Keratinocyte (primary cell): Measurements from ENCODE around the gene MRC2. TPM values are rescaled to one million over a fixed set of nuclear protein-coding genes. Genes with fewer than 3 reads are reported as not detected.

Experiments
- DNase-seq: peaks from one replicate; pipeline ENCODE4 v3.0.0-alpha.2; 2011; ENCODE audit warnings: low read depth, missing footprints, low spot score
- FAIRE-seq: peaks from 2 replicates; lab custom pipeline; 2011; peaks lifted over from hg19 to GRCh38; lab: Jason Lieb, UNC
- H2AFZ ChIP-seq: 2 replicates; pipeline ENCODE4 v1.6.0; 2012; ENCODE audit warnings: low read length, control low read depth, inconsistent platforms; ENCODE audit not compliant: control insufficient read depth
- H3K27ac ChIP-seq: 2 replicates; pipeline ENCODE4 v1.5.1; 2011; ENCODE audit warnings: low read length; ENCODE audit not compliant: control insufficient read depth, insufficient read depth
- H3K27me3 ChIP-seq: 3 replicates; pipeline ENCODE4 v1.6.0; 2011; ENCODE audit warnings: low read length; ENCODE audit not compliant: control insufficient read depth, insufficient read depth; ENCODE audit errors: extremely low read depth
- H3K36me3 ChIP-seq, 2 experiments: 2 replicates in 1 of 2; 3 replicates in 1 of 2; pipeline ENCODE4 v1.5.1; 2011; ENCODE audit warnings: low read length in 2 of 2, mild to moderate bottlenecking in 1 of 2; ENCODE audit not compliant: control insufficient read depth in 2 of 2, insufficient read depth in 2 of 2; ENCODE audit errors: extremely low read depth in 1 of 2
- H3K4me1 ChIP-seq: 3 replicates; pipeline ENCODE4 v1.5.1; 2011; ENCODE audit warnings: low read length; ENCODE audit not compliant: control insufficient read depth, insufficient read depth; ENCODE audit errors: extremely low read depth
- H3K4me2 ChIP-seq: 3 replicates; pipeline ENCODE4 v1.6.0; 2011; ENCODE audit warnings: low read depth, low read length; ENCODE audit not compliant: control insufficient read depth, insufficient read depth; ENCODE audit errors: extremely low read depth
- H3K4me3 ChIP-seq, 3 experiments: fragments of 200-600 bp in 1 of 3; sonication (generic) in 1 of 3; 2 replicates in 2 of 3; 3 replicates in 1 of 3; pipeline ENCODE4 v1.5.1; 2011 to 2016; ENCODE audit warnings: low read length in 3 of 3, mild to moderate bottlenecking in 3 of 3, control low read depth in 2 of 3, inconsistent platforms in 1 of 3, low read depth in 1 of 3, mixed read lengths in 1 of 3, mixed run types in 1 of 3, moderate library complexity in 1 of 3; ENCODE audit not compliant: control insufficient read depth in 2 of 3, insufficient read depth in 2 of 3; ENCODE audit errors: extremely low read depth in 1 of 3
- H3K79me2 ChIP-seq: 2 replicates; pipeline ENCODE4 v1.6.0; 2012; ENCODE audit warnings: low read length; ENCODE audit not compliant: control insufficient read depth, insufficient read depth
- H3K9ac ChIP-seq: 3 replicates; pipeline ENCODE4 v1.6.0; 2011; ENCODE audit warnings: low read length; ENCODE audit not compliant: control insufficient read depth, insufficient read depth; ENCODE audit errors: extremely low read depth
- H3K9me1 ChIP-seq: 3 replicates; pipeline ENCODE4 v1.6.0; 2011; ENCODE audit warnings: low read length; ENCODE audit not compliant: control insufficient read depth, insufficient read depth; ENCODE audit errors: extremely low read depth
- H3K9me3 ChIP-seq: 2 replicates; pipeline ENCODE4 v1.5.1; 2012; ENCODE audit warnings: low read depth, low read length; ENCODE audit not compliant: control insufficient read depth
- H4K20me1 ChIP-seq: 3 replicates; pipeline ENCODE4 v1.6.0; 2011; ENCODE audit warnings: low read length; ENCODE audit not compliant: control insufficient read depth, insufficient read depth; ENCODE audit errors: extremely low read depth
- CTCF ChIP-seq, 3 experiments: IDR thresholded peaks in 1 of 3; conservative IDR thresholded peaks in 1 of 3; optimal IDR thresholded peaks in 1 of 3; 2 replicates in 2 of 3; 3 replicates in 1 of 3; pipeline versions ENCODE3 to v1.5.1; 2011; ENCODE audit warnings: low read length in 3 of 3, mild to moderate bottlenecking in 3 of 3, moderate library complexity in 2 of 3, control low read depth in 1 of 3, inconsistent platforms in 1 of 3; ENCODE audit not compliant: insufficient read depth in 2 of 3; ENCODE audit errors: extremely low read depth in 1 of 3
- EZH2 ChIP-seq: IDR thresholded peaks from one replicate; pipeline ENCODE4 v1.6.1; 2012; ENCODE audit warnings: inconsistent platforms, mild to moderate bottlenecking, low read length, moderate library complexity
- dilution Hi-C: fragments of 300-500 bp; cut with MboI; formaldehyde crosslinking; loops from one replicate; pipeline ENCODE4 v1.7.0; 2020; ENCODE audit warnings: low sequenced_read_pairs; ENCODE audit not compliant: extremely low pct_ligation_motif_present
- polyA plus RNA-seq, 5 experiments: library from polyadenylated mRNA; depleted of rRNA in 3 of 5; stranded (reverse) in 3 of 5; stranded (forward) in 1 of 5; unstranded in 1 of 5; fragments of >200 nt; gene quantifications; 1 replicate in 1 of 5; 2 replicates in 3 of 5; 3 replicates in 1 of 5; pipeline versions ENCODE4 v1.2.1 to v1.2.3, GENCODE V29; 2011 to 2012; ENCODE audit warnings: missing spikeins in 2 of 5, low read depth in 1 of 5, low replicate concordance in 1 of 5

MRC2 gene
- polyA plus RNA-seq, 1 donor (not counting 4 experiments of a cell fraction or from before 2014, with no cell fraction given), result 14.0 TPM

- H3K9me1 ChIP-seq, result no peaks in the 10 kb centered on the region
- no peak overlapping the region for H3K27ac ChIP-seq
- H3K9me3 ChIP-seq, result no peaks in the 10 kb centered on the region
- H3K36me3 ChIP-seq, result peaks cover 0 to 8% of the 10 kb centered on the region in 2 experiments
- TF ChIP-seq CTCF (optimal IDR thresholded peaks at IDR 0.05 in 1 of 3, IDR thresholded peaks at IDR 0.05 in 1 of 3, conservative IDR thresholded peaks at IDR 0.05 in 1 of 3; ENCODE audit: extremely low read depth in 1 of 3, insufficient read depth in 2 of 3, low read length in 3 of 3) (no peak), EZH2 (no peak)
- no peak for FAIRE-seq
- H4K20me1 ChIP-seq, result no peaks in the 10 kb centered on the region
- H3K79me2 ChIP-seq, result peaks cover 9% of the 10 kb centered on the region
- H3K4me2 ChIP-seq, result no peak overlapping the region
- no peaks in the 10 kb centered on the region for H3K27me3 ChIP-seq
- dilution Hi-C loops, result no loop called here
- H3K9ac ChIP-seq, result no peak overlapping the region
- no peaks in the 10 kb centered on the region for H3K4me1 ChIP-seq
- H3K4me3 ChIP-seq, result no peak overlapping the region
- H2AFZ ChIP-seq, result no peak overlapping the region
- DNase-seq, result no peak
Observed at GRCh38 chr17:62637809-62638208, 10.3 kb downstream of the MRC2 start.

GRCh38 chr17:62641153-62641552, 13.7 kb downstream of the MRC2 start:
- DNase-seq (no peak), FAIRE-seq (no peak)
- TF ChIP-seq CTCF (optimal IDR thresholded peaks at IDR 0.05 in 1 of 3, IDR thresholded peaks at IDR 0.05 in 1 of 3, conservative IDR thresholded peaks at IDR 0.05 in 1 of 3; ENCODE audit: extremely low read depth in 1 of 3, insufficient read depth in 2 of 3, low read length in 3 of 3) (no peak), EZH2 (no peak)
- Histone ChIP-seq H2AFZ (no peak overlapping the region), H3K27ac (no peak overlapping the region), H3K4me2 (no peak overlapping the region), H3K9me1 (no peaks in the 10 kb centered on the region), H3K4me3 (no peak overlapping the region), H3K9ac (no peak overlapping the region), H4K20me1 (no peaks in the 10 kb centered on the region), H3K36me3 (peaks cover 0 to 5% of the 10 kb centered on the region in 2 experiments), H3K4me1 (no peaks in the 10 kb centered on the region), H3K79me2 (no peaks in the 10 kb centered on the region), H3K27me3 (no peaks in the 10 kb centered on the region), H3K9me3 (no peaks in the 10 kb centered on the region)
- dilution Hi-C loops, result no loop called here
